NCI-H2171 (cell line): ENCODE results near the gene CD9.
"Not testable (repeated sequence)": the region's sequence is repeated elsewhere in the genome, so short reads cannot be mapped to it uniquely, and the experiment has no call there.

Experiments
- DNase-seq: peaks from one replicate; lab custom pipeline; 2025; lab: John Stamatoyannopoulos, UW

The CD9 gene, protein sequence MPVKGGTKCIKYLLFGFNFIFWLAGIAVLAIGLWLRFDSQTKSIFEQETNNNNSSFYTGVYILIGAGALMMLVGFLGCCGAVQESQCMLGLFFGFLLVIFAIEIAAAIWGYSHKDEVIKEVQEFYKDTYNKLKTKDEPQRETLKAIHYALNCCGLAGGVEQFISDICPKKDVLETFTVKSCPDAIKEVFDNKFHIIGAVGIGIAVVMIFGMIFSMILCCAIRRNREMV

DNA sequence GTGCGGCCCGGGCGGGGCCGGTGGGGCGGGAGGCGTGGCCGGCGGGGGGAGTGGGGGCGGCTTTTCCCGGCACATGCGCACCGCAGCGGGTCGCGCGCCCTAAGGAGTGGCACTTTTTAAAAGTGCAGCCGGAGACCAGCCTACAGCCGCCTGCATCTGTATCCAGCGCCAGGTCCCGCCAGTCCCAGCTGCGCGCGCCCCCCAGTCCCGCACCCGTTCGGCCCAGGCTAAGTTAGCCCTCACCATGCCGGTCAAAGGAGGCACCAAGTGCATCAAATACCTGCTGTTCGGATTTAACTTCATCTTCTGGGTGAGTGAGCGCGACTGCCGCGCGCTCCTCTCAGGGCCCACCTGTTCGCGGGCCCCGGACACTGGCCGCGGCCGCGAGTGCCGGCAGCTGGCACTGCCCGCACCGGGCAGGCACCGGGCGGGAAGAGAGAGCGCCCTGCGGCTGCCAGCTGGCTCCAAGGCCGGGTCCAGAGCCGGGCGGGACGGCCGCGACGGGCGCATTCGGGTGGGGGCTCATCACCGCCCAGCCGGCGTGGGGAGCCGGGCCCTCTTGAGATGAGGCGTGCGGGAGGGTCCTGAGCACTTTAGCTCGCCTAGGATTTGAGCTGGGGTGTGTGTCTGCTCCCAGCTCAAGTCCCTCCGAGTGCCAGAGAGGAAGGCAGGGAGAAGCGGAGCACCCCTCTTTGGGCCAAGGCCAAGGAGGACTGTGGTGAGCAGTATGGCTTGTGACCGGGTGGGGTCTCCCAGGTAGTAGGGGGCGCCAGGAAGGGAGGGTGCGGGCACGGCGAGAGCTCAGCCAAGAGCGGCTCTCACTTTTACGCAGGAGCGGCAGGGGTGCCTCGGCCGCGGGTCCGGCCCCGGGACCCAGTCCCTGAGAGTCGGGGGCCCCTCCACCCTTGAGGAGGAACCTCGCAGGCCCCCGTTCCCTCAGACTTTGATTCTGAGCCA is at the start of gene CD9:
Gene CD9 (plus strand): TSS at position 145 of the 957 bp plus-strand sequence. CDS start 100 bp downstream, at position 245.
- DNase-seq, result no peak

DNA sequence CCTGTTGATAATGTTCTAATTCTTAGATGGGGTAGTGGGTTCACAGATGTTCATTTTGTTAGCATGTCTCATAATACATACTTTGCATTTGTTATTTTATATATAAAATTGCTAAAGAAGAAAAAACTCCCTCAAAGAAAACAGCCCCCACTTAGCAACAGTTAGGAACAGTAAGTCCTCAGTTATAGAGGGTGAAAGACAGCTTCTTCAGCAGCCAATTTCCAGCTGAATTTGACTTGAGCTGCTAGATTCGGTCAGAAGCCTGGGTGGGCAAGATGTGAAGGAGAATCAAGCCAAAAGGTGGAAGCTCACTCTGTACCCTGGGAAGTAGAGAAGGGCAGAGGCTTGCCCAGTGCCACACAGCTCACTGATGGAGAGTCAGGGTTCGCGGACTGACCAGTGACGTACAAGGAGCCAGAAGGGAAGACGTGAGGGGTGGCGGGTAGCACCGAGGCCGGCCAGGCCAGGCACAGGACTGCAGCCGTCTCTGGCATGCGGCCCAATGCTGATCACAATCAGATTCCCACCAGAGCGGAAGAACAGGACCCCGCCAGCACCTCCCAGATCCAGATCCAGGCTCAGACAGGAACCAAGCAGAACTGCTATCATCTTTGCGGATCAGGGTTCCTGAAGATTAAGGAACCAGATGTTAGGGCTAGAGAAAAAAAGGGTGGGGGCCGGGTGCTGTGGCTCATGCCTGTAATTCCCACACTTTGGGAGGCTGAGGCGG is 45.3 kb upstream of the CD9 start:
- no peak for DNase-seq

- DNase-seq, result no peak
Observed at GRCh38 chr12:6157482-6157881, 42.7 kb upstream of the CD9 start.

- DNase-seq, result no peak
Observed at GRCh38 chr12:6158255-6158654, 41.9 kb upstream of the CD9 start.

GRCh38 chr12:6158749-6159148 is 41.5 kb upstream of the CD9 start:
- DNase-seq, result no peak

DNA sequence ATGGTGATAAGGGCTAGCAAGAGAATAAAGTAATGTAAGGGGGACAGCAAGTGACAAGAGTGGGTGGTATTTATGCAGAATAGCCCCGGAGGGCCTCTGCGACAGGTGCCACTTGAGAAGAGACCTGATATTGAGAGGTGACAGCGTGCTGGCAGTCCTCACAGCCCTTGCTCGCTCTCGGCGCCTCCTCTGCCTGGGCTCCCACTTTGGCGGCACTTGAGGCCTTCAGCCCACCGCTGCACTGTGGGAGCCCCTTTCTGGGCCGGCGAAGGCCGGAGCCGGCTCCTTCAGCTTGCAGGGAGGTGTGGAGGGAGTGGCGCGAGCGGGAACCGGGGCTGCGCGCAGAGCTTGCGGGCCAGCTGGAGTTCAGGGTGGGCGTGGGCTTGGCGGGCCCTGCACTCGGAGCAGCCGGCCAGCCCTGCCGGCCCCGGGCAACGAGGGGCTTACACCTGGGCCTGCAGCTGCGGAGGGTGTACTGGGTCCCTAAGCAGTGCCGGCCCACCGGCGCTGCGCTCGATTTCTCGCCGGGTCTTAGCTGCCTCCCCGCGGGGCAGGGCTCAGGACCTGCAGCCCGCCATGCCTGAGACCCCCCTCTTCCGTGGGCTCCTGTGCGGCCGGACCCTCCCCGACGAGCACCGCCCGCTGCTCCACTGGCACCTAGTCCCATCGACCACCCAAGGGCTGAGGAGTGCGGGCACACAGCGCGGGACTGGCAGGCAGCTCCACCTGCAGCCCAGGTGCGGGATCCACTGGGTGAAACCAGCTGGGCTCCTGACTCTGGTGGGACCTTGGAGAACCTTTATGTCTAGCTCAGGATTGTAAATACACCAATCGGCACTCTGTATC is 40.8 kb upstream of the CD9 start:
- not testable (repeated sequence) for DNase-seq

DNA sequence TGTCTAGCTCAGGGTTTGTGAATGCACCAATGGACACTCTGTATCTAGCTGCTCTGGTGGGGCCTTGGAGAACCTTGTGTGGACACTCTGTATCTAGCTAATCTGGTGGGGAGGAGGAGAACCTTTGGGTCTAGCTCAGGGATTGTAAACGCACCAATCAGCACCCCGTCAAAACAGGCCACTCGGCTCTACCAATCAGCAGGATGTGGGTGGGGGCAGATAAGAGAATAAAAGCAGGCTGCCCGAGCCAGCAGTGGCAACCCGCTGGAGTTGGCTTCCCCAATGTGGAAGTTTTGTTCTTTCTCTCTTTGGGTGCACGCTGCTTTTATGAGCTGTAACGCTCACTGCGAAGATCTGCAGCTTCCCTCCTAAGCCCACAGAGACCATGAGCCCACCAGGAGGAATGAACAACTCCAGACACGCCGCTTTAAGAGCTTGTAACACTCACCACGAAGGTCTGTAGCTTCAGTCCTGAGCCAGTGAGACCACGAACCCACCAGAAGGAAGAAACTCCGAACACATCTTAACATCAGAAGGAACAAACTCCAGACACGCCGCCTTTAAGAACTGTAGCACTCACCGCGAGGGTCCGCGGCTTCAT is 40.1 kb upstream of the CD9 start:
- DNase-seq, result not testable (repeated sequence)

- no peak for DNase-seq
Observed at GRCh38 chr12:6161124-6161882, 38.9 kb upstream of the CD9 start.

DNA sequence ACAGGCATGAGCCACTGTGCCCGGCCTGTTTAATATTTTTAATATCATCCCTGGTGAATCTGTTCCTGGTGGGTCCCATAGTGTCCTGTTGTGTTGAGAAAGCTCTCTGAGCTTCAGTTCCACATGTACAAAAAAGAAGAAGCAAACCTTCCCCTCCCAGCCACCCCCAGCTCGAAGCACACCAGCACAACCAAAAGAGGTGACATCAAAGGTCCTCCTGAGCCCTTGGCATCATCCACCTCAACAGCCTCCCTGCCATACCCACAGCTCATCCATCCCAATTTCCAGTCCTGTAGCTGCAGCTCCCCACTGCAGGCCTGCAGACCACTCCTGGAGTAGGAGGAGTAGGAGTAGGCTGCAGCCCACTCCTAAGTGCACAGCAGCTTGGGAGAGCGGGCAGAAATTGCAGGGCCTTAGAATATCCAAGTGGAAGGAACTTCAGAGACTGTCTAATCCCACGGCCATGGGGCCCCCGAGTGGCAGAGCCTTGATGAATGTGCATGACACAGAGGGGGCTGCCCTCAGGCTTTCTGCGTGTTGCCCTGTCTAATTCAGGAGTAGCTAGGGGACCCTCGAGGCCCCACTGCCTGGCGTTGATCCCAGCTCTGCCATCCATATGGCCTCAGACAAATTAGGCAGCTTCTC is 36.7 kb upstream of the CD9 start:
- DNase-seq, result no peak

DNA sequence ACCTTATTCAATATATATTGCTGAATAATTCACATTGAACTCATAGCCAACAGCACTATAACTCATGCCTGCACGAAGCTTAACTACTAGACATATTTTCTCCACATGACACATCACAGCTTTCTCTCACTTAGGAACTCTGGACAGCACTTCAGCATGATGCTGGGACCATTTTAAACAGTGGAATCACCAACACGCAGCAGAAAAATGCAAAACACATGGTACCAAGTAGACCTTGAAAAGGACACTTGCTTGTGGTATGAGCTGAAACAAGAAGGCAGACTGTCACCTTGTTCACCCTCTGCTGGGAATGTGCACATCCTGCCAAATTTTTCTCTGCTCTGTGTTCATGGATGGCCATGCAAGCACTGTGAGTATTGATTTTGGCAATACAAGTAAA is 34.8 kb upstream of the CD9 start:
- no peak for DNase-seq

GRCh38 chr12:6166808-6167207 is 33.4 kb upstream of the CD9 start:
- no peak for DNase-seq

GRCh38 chr12:6167327-6168280 is 32.6 kb upstream of the CD9 start:
- no peak for DNase-seq

- DNase-seq, result no peak
Observed at GRCh38 chr12:6171409-6172015, 28.7 kb upstream of the CD9 start.

- no peak for DNase-seq
Observed at GRCh38 chr12:6172086-6172485, 28.1 kb upstream of the CD9 start.

DNA sequence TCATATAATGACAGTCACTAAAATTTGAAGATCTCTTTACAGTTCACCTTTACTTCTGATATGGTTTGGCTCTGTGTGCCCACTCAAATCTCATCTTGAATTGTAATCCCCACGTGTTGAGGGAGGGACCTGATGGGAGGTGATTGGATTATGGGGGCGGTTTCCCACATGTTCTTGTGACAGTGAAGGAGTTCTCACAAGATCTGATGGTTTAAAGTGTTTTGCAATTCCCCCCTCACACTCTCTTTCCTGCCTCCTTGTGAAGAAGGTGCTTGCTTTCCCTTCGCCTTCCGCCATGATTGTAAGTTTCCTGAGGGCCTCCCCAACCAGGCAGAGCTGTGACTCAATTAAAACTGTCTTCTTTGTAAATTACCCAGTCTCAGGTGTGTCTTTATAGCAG is 27.3 kb upstream of the CD9 start:
- no peak for DNase-seq

- DNase-seq, result no peak
Observed at GRCh38 chr12:6177642-6178358, 22.4 kb upstream of the CD9 start.

- DNase-seq, result no peak
Observed at GRCh38 chr12:6178981-6179761, 21.0 kb upstream of the CD9 start.
